HG02642 (cell line): ENCODE measurements around the gene VPREB3.

Experiments used
- ATAC-seq: cut with Tn5 transposase; IDR thresholded peaks from one replicate; pipeline ENCODE4 v1.9.1; 2021; ENCODE audit warnings: mild to moderate bottlenecking; ENCODE audit not compliant: unreplicated experiment, poor library complexity

Gene VPREB3

GRCh38 chr22:23705358-23705757 is 48.9 kb downstream of the VPREB3 start:
- no peak for ATAC-seq

- no peak for ATAC-seq
Observed at GRCh38 chr22:23704829-23705228, 49.4 kb downstream of the VPREB3 start.

GRCh38 chr22:23704062-23704461 is 50.2 kb downstream of the VPREB3 start:
- no peak for ATAC-seq
